ENCODE data around the gene LYSMD2.
"Not testable (repeated sequence)": the region's sequence is repeated elsewhere in the genome, so short reads cannot be mapped to it uniquely, and the experiment has no call there.

LYSMD2 gene, protein sequence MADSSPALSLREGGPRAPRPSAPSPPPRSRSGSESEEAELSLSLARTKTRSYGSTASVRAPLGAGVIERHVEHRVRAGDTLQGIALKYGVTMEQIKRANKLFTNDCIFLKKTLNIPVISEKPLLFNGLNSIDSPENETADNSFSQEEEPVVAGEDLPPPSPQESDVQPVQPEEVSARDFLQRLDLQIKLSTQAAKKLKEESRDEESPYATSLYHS
- 14.6 reads per million, percentile 40 among the genes with 10 or more reads in this experiment for total RNA-seq

DNA sequence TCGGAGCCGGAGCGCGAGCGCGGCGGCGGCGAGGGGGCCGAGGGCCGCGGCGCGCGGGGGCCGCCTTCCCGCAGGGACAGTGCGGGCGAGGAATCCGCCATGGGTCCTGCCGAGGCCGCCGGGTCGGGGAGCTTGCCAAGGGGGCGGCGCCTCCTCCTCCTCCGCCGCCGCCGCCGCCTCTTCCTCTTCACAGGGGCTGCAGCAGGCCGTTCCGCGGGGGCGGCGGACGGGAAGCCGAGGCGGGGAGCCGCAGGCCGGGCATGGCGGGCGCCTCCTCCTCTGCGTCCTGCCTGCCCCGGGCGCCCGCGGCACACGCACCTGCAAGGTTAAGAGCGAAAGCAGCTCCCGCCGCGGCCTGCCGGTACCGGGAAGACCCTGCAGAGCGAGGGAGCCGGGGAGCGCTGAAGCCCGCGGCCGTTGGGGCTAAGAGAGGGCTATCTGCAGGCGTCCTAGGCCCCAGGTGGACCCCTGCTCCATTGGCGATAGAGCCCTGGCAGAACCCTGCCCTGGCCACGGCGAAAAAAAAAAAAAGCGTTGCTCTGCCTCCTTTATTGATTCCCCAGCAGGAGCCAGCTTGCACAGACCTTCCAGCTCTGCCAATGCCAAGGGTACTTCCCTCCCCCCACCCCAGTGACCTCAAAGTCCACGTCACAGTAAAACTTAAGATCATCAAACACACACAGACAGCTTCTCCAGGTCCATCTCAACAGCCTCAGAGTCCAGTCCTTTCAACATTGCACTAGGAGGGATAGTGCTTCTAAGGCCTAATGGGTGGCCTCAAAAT, at the start of gene LYSMD2:
TSS of gene LYSMD2 (minus strand) at position 134 of the 784 bp plus-strand sequence. CDS start at position 101, 33 bp downstream.
- DNase-seq: peak; percentile 55

DNA sequence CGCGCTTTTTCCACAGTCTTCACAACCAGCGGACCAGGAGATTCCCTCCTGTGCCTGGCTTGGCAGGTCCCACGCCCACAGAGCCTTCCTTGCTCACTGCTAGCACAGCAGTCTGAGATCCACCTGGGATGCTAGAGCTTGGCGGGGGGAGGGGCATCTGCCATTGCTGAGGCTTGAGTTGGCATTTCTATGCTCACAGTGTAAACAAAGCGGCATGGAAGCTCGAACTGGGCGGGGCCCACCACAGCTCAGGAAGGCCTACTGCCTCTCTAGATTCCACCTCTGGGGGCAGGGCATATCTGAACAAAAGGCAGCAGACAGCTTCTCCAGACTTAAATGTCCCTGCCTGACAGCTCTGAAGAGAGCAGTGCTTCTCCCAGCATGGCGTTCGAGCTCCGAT, 49.7 kb upstream of the LYSMD2 start:
- DNase-seq: not testable (repeated sequence)

DNA sequence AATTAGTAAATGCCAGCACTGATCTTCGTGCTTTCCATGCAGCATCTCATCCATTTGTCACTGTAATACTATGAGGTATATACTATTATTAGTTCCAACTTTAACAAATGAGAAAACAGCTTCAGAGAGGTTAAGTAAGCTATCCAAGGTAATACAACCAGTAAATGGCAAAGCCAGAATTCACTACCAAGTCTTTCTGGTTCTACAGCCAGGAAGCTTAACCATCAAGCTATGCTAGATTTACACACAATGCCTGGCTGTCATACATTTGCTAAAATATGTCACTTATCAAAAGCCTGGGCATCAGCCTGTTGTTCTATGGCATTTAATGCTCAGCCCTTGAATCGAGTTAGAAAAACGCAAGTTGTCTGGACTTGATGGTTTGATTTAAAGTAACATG, 46.5 kb upstream of the LYSMD2 start:
- no peak for DNase-seq

DNA sequence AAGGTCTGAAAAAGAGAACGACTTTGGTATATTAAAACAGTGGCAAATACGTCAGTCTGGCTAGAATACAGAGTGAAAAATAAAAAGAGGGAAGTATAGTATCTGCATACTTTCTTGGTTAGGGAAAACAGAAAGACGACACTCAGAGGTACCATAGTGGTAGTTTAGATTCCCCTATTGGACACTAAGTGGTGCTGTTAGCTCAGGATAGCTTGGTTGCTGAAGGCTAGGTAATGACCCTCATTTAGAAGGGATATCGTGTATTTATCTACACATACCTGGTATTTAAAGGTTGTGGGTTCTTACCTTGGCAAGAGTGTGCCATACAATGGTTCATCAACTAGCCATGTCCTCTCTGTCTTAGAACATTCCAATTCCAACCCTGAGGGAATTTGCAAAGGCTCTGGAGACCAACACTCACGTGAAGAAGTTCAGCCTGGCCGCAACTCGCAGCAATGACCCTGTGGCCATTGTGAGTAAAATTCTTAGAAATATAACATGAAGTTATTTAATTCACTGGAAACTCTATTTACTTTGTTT, 45.0 kb upstream of the LYSMD2 start:
- no peak for DNase-seq

DNA sequence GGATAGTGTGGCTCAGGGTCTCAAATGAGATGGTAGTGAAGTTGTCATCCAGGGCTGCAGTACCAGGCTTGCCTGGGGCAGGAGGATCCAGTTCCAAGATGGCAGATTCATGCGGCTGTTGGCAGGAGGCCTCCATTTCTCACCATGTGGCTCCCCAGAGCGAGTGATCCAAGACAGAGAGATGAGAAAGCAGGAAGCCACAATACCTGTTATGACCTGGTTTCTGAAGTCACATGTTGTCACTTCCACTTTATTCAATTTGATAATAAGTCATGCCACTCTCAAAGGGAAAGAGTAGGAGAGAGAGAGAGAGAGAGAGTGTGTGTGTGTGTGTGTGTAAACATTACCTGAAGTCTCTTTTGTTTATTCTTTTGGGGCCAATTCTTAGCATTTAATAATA, 44.1 kb upstream of the LYSMD2 start:
- DNase-seq: no peak

DNA sequence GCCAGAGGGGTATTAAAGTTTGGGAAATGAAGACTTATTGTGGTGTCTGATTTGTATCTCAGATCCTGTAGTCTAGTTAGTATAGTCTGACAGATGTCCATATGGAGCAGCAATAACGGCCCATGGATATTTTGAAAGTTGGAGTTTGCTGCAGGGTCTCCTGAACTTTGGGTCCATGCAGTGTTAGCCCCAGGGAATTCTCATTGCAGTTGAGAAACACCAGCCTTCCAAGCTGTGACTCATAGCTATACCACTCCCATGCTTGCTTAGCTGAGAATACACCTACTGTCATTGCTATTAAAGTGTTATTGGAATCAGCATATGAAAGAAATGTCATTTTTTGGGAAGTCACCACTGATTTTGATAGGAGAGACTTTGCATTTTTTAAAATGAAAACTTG, 43.2 kb upstream of the LYSMD2 start:
- DNase-seq: no peak

DNA sequence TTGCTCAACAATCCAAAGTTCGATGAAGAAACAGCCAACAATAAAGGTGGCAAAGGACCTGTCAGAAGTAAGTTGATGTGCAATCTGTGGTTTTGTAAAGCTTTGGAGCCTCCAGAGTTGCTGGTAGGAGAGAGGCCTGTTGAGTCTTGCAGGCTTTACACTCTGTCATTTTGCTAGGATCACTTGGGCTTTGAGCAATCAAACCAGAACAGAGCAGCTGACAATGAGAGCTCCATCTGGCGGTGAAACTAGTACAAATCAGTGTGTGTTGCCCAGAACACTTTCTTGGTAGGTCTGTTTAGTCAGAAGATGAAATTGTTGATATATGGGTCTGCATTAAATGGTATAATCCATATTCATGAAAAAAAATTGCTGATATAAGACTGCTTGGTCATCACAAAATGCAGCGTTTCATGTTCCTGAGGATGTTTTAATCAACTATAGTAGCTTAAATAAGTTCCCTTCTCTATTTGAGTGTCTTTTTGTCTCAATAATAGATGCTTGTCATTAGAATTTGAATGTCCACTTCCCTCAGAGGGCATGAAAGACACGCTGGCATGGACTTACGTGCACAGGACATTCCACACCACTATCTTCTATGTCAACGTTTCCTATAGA, 39.6 kb upstream of the LYSMD2 start:
- peak; percentile 55 for DNase-seq

DNA sequence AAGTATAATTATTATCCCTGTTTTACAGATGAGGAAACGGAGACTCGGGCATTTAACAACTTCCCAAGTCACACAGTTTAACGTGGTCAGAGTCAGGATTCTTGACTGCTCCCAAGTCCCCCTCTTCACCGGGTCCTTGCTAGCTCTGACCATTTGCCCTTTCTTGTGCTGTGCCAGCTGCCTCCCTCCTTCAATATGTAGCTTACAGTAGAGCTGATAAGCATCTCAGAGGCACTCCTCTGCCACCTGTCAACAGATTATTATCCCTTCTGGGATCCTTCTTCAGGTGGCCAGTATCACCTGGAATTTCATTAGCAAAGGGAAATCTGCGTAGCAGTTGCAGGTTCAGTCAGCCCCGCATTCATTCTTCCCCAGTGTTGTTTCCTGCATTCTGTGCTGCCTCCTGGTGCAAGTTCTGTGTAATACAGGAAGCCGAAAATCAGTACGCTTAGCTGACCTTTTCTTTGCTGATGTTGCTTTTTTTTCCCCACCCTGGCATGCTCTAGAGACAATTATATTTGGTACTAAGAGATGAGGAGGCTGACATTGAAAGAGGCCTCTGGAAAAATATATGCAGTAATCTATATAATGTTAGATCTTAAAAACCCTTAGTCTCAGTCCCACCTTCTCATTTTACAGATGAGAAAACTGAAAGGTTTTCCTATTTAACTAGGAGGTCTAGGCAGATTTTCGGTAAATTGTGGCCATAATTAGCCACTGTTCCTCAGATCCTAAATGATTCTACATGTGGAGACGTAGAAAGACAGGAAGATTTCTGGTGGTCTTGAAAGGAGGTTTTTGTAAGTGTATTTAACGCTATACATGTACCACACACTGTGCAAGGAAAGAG, 38.7 kb upstream of the LYSMD2 start:
- DNase-seq: peak; percentile 34

DNA sequence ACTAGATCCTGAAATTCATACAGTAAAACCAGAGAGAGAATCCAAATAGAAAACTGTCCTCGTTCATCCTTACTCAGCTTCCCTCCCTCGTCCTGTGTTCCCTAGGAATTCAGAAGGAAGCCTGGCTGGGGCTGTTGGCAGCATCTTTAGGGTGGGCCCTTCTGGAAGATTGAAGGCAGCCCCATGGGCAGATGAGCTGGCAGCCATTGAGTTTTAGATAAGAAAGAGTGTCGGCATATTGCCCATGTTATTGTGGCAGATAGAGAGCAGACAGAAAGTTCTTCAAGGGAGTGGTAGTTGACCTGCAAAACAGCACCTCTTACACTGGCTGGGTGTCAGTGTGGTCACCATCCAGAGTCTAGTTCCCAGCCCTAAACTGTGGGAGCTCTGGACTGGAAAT, 37.5 kb upstream of the LYSMD2 start:
- no peak for DNase-seq

DNA sequence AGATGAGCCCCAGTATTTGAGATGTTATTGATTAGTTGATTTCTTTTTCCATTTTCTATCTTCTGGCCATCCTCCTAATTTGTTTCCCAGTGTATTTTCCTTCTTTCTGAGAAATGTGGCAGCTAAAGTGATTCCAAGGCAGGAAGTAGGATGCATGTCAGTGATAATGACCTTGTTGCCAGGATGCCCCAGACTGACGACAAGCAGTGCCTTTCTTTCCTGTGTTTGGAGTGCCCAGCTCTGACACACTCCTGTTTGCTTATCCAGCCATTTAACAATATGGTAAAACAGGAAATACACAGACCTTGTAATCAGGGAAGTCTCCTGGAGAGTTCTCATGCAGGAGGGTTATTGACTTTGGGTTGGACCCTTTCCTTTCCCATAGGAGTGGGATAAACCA, 34.3 kb upstream of the LYSMD2 start:
- DNase-seq: no peak

DNA sequence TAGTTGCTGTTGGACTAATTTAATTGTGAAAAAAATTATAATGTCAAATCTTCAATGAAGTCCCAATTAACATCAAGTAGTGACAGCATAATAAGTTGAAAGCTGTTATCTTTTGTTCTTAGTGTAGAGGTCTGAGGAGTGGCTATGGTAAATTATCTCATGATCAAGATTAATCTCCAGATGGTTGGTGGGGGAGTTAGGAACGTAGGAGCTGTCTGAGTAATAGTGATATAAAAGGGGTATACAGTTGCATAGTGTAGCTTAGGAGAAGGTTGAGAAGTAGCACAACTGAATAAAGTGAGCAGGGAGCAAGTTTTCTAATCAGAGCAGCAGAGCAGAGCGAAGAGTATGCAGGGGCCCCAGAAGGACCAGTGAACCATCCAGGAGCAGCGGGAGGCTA, 33.4 kb upstream of the LYSMD2 start:
- no peak for DNase-seq

DNA sequence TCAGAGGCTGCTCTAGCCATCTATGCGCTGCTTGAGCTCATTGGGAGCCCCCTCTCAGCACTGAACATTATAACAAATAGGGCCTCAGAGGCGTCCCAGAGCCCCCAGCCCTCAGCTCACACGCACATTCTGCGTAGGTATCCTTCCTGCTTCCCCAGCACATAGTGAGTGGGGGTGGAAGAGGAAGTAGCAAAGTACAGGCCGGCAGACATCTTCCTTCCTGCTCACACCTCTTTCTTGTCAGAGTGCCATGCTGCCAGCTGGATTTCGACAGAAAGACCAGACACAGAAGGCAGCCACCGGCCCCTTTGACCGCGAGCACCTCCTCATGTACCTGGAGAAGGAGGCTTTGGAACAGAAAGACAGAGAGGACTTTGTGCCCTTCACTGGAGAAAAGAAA, 30.6 kb upstream of the LYSMD2 start:
- DNase-seq: no peak

DNA sequence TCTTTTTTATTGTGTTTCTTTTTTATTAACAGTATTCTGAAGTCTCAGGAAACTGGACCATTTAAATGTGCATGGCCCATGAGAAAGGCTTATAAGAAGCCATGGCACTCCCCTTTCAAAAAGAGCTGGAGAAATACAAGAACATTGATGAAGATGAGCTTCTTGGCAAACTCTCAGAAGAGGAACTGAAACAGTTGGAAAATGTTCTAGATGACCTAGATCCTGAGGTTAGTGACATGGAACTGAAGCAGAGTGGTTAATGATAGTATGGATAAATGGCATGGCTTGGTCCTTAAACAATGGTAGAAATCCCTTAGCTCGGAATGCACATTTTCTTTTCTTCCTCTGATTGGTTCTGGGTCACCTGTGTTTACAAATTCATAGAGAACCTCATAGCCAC, 28.9 kb upstream of the LYSMD2 start:
- DNase-seq: no peak

DNA sequence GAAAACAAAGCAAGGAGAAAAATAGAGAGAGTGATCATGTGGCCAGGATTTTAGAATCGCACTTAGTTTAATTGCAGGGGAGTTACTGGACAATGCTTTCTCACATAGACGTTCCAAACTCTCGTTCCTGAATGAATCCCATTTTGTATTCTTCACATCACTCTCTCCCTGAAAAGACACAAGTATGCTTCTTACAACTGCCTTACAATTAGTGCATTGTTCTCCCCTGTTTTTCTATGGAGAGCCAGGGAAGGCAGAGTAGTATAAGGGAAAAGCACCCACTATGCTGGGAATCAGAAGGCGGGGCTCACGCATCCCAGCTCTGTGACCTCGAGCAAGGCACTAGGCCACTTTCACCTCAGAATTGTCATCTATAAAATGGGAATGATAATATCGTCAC, 28.3 kb upstream of the LYSMD2 start:
- no peak for DNase-seq

DNA sequence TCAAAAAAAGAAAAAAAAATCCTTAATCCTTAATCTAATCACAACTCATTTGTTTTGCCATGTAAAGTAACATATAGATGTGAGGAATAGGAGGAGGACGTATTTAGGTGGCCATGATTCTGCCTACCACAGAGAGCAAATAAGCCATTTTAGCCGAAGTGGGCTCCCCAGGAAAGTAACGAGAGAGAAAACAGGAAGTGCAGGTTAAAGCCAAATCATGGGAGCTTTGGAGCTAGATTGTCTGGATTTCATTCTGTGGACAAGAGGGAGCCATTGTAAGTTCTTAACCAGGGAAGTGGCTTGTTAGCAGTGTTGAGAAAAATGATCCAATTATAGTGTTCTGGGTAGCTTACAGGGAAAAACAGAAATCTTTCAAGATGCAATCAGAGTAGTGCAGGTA, 23.4 kb upstream of the LYSMD2 start:
- DNase-seq: no peak

DNA sequence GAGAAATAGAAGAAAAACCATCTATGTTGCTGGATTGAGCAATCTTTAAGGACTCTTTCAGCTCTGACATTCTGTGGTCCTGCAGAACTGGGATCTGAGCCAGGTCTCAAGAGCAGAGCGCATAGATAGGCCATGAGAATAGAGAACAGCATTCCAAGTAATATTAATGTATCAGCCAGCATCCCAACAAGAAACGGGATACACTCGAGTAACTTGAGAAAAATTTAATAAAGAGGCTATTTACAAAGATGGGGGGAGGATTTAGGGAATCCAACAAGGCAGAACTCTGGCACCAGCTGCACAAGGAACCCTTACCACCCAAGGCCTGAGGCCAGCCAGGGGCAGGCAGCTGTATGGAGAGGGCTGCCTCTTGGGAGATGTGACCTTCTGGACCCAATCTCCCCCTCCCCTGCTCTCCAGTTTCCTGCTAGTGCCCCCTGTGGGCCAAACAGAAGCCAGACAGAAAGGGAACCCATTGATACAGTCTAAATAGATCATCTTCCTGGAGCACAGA, 22.2 kb upstream of the LYSMD2 start:
- DNase-seq: no peak

DNA sequence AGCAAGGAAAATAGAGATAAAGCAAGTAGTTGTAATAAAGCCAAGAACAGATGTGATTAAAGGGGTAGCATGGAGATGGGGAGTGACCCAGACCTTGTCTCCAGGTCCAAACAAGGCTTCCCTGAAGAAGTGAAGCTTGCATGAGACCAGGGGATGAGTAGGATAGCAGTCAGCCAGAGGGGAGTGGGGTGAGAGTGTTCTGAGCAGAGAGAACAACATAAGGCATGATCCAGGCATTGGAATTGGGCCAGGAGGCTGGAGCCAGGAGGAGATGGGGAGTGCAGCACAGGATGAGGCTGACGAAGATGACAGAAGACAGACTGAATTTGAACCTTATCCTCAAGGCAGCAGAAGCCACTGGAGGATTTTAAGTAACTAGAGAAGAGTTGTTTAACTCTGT, 21.2 kb upstream of the LYSMD2 start:
- DNase-seq: no peak

DNA sequence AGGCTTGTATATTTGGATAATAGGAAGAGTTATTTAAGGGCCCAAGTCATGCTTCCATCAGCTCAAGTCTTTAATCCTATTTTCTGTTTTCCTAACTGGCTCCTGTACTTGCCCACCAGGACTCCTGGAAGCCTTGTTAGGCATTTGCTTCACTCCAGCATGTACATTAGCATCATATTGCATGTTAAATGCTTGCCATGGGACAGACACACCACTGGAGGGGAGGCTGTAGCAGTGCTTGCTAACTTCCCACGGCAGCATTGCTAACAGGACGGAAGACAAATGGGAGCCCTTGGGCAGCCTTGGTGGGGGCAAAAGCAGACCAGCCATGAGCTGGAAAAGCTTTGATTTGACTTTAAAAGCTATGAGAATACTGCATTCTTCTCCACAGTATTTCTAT, 20.0 kb upstream of the LYSMD2 start:
- no peak for DNase-seq

DNA sequence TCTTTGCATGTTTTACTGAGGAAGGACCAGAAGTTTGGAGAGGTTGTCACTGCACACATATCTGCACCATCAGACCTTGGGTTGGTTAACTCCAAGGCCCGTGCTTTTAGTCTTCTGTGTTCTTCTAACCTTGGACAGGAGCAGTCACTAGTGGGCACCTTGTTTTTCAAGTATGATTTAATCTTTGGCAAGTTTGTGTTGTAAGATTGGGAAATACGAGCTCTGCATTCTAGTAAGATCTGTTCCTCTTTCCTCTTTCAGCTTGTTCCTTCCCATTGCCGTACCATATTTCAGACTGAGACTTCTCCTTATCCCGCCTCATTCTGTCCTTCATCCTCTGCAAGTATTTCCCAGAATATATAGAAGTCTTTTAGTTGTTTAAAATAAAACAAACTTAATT, 19.0 kb upstream of the LYSMD2 start:
- no peak for DNase-seq

DNA sequence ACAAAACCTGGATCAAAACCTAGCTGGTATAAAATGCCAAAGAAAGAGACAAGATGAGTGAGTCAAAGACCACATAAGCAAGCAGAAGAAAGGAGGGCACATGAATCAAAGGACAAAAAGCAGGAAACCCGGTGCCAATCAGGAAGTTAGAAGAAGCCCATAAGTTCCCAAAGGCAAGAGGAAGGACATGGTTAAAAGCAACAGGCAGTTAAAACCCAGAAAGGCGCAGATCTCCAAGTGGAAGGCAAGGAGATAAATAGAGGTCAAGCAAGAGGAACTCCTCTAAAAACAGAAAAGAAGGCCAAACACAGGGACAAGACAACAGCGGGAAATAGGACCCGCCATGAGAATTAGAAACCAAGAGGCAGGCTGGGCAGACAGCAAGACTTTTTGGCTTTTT, 18.3 kb upstream of the LYSMD2 start:
- no peak for DNase-seq

DNA sequence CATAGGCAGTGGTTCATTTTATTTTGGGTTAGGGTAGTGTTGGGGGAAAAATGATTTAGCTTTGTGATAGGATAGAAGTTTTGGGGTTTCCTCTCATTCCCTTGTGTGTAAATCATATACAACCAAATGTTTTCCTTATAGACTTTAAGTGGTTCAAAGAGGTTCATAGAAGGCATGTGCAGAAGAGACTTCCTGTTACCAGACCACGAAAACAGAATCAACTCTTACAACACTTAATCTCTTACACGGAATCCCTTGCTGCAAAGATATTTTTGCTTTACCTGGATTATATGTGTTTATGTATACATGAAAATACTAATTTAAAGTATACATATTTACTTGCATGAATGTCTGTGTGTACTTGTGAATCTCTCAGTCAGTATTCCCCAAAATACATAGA, 16.8 kb upstream of the LYSMD2 start:
- DNase-seq: no peak

DNA sequence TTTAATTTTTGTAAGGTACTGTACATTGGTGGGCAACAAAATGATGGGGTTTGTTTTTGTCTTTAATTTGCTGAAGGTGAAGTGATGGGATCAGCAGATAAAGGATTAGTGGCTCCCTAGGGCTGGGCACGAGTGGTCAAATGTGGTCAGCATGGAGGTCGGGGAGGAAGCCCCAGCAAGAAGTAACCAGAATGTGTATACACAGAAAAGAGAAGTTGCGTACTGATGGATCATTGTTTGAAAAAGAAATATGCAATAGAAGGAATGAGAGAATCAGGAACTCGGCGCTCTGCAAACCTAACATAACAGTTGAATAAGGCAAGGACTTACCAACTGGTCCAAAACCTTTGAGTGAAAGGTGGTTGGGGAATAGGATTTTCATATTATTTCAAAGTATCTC, 15.4 kb upstream of the LYSMD2 start:
- DNase-seq: no peak
